Chondrocyte (in vitro differentiated cells): ENCODE data around the gene TNFSF4. TPM values are rescaled to one million over a fixed set of nuclear protein-coding genes. Genes with fewer than 3 reads are reported as not detected.

Experiments
- DNase-seq: peaks from one replicate; pipeline ENCODE4 v3.0.0; 2021; ENCODE audit warnings: mixed read lengths, low spot score
- H3K27ac Mint-ChIP-seq: one replicate; pipeline ENCODE4 v1.8.0; 2021; ENCODE audit warnings: mild to moderate bottlenecking, moderate library complexity, mixed read lengths; ENCODE audit not compliant: unreplicated experiment
- H3K27me3 Mint-ChIP-seq: 2 replicates; pipeline ENCODE4 v1.8.0; 2021; ENCODE audit warnings: low read depth, mixed read lengths
- H3K36me3 Mint-ChIP-seq: 2 replicates; pipeline ENCODE4 v1.8.0; 2021; ENCODE audit warnings: low read depth, mixed read lengths
- H3K4me1 Mint-ChIP-seq: 2 replicates; pipeline ENCODE4 v1.8.0; 2021; ENCODE audit warnings: low read depth, mild to moderate bottlenecking, mixed read lengths
- H3K4me3 Mint-ChIP-seq: one replicate; pipeline ENCODE4 v1.8.0; 2021; ENCODE audit warnings: mild to moderate bottlenecking, moderate library complexity, mixed read lengths; ENCODE audit not compliant: unreplicated experiment
- H3K9me3 Mint-ChIP-seq: 2 replicates; pipeline ENCODE4 v1.8.0; 2021; ENCODE audit warnings: low read depth, mixed read lengths
- total RNA-seq: library from RNA; stranded (reverse); gene quantifications from 3 replicates; pipeline ENCODE4 v1.2.1, GENCODE V29; 2021
- TF ChIP-seq, protein P1 (sequence below): fragments of 200-600 bp; sonication (generic); IDR thresholded peaks from 2 replicates; pipeline ENCODE4 v1.5.0; 2021; ENCODE audit warnings: antibody characterized with exemption, mild to moderate bottlenecking, moderate library complexity

TNFSF4 gene
- total RNA-seq, 1 donor from 2014 or later, result 0.77 TPM

DNA sequence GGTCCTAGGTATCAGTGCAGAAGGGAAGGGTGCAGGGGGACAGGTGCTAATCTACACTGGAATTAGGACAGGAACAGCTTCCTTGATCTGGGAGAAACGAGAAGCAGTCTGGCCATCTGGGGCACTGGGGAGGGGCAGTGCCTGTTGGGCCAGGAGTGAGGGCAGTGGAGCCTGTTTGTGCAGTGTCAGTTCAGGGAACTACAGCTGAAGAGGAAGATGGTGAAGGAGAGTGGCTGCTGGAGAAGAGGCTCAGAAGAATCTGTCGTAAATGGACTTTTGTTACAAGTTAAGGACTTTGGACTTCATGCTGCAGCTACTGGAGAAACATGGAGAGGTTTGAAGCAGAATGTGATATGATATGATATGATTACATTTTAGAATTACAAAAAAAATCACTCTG is 3.2 kb upstream of the TNFSF4 start:
- Mint-ChIP-seq H3K4me3 (no peak overlapping the region), H3K36me3 (no peaks in the 10 kb centered on the region), H3K9me3 (no peaks in the 10 kb centered on the region), H3K27ac (no peak overlapping the region), H3K4me1 (peaks cover 15% of the 10 kb centered on the region), H3K27me3 (peaks cover 2% of the 10 kb centered on the region)
- DNase-seq, result no peak
- TF ChIP-seq, protein P1, sequence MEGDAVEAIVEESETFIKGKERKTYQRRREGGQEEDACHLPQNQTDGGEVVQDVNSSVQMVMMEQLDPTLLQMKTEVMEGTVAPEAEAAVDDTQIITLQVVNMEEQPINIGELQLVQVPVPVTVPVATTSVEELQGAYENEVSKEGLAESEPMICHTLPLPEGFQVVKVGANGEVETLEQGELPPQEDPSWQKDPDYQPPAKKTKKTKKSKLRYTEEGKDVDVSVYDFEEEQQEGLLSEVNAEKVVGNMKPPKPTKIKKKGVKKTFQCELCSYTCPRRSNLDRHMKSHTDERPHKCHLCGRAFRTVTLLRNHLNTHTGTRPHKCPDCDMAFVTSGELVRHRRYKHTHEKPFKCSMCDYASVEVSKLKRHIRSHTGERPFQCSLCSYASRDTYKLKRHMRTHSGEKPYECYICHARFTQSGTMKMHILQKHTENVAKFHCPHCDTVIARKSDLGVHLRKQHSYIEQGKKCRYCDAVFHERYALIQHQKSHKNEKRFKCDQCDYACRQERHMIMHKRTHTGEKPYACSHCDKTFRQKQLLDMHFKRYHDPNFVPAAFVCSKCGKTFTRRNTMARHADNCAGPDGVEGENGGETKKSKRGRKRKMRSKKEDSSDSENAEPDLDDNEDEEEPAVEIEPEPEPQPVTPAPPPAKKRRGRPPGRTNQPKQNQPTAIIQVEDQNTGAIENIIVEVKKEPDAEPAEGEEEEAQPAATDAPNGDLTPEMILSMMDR, result no peak

- H3K27me3 Mint-ChIP-seq, result peaks cover 2% of the 10 kb centered on the region
- H3K9me3 Mint-ChIP-seq, result no peaks in the 10 kb centered on the region
- no peak for DNase-seq
- no peak overlapping the region for H3K4me3 Mint-ChIP-seq
- H3K27ac Mint-ChIP-seq, result no peak overlapping the region
- no peaks in the 10 kb centered on the region for H3K36me3 Mint-ChIP-seq
- TF ChIP-seq, protein P1, result no peak
- peaks cover 17% of the 10 kb centered on the region for H3K4me1 Mint-ChIP-seq
These were observed 1.7 kb upstream of the TNFSF4 start for GRCh38 chr1:173208868-173209267.

- no peaks in the 10 kb centered on the region for H3K36me3 Mint-ChIP-seq
- DNase-seq, result no peak
- H3K4me1 Mint-ChIP-seq, result peaks cover 17% of the 10 kb centered on the region
- peaks cover 2% of the 10 kb centered on the region for H3K27me3 Mint-ChIP-seq
- H3K9me3 Mint-ChIP-seq, result no peaks in the 10 kb centered on the region
- H3K4me3 Mint-ChIP-seq, result no peak overlapping the region
- no peak overlapping the region for H3K27ac Mint-ChIP-seq
- TF ChIP-seq, protein P1, result no peak
These were observed 1.0 kb upstream of the TNFSF4 start for GRCh38 chr1:173208146-173208545.

- Mint-ChIP-seq H3K4me1 (peaks cover 21% of the 10 kb centered on the region), H3K4me3 (no peak overlapping the region), H3K36me3 (no peaks in the 10 kb centered on the region), H3K27ac (no peak overlapping the region), H3K27me3 (peaks cover 2% of the 10 kb centered on the region), H3K9me3 (no peaks in the 10 kb centered on the region)
- TF ChIP-seq, protein P1, result no peak
- no peak for DNase-seq
These were observed 1.7 kb downstream of the TNFSF4 start for GRCh38 chr1:173205146-173206051.

DNA sequence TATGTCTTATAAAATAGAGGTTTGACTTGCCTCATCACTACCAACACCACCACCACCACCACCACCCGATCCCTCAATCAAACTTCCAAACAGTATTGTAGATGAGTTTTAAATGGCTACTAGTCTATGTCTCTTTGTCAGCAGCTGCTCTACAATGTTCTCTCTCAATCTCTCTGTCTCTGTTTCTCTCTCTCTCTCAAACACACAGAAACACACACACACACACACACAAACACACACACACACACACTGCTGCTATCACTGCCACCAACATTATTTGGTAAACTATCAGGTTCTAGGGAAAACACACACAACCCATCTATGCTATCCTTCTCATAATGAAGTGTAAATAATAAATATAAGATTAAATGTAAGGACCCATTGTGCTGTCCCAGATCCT is 2.4 kb downstream of the TNFSF4 start:
- Mint-ChIP-seq H3K9me3 (no peaks in the 10 kb centered on the region), H3K4me3 (no peak overlapping the region), H3K27ac (no peak overlapping the region), H3K27me3 (peaks cover 2% of the 10 kb centered on the region), H3K4me1 (peaks cover 21% of the 10 kb centered on the region), H3K36me3 (no peaks in the 10 kb centered on the region)
- DNase-seq, result no peak
- TF ChIP-seq, protein P1, result no peak
